Measurements from ENCODE around the gene CCDC102A.

Gene CCDC102A

DNA sequence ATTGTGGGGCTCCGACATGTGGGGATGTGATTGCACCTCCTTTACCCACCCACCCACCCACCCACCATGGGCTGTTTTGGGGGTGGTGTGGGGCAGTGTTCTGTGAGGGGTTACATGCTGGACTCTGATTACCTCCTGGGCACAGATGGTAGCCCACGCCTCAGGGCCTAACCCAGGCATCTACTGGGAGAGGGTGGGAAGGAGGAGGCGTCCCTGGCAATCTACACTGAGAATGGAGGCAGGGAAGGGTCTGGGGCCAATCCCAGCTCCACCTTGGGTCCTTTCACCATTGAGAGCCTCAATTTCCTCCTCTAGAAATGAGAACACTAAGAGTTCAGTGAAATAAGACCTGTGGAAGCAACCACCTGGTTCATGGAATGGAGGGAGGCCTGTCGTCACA lies 38.3 kb downstream of the CCDC102A start:
- no peak for DNase-seq (ENCODE audit: extremely low read depth, low read depth)
- no peak for TF ChIP-seq CTCF (IDR thresholded peaks at IDR 0.05; ENCODE audit: low read depth, low read length)

- no peak for TF ChIP-seq CTCF (IDR thresholded peaks at IDR 0.05; ENCODE audit: low read depth, low read length)
- no peak for DNase-seq (ENCODE audit: extremely low read depth, low read depth)
Observed at GRCh38 chr16:57497121-57497520, 39.2 kb downstream of the CCDC102A start.

DNA sequence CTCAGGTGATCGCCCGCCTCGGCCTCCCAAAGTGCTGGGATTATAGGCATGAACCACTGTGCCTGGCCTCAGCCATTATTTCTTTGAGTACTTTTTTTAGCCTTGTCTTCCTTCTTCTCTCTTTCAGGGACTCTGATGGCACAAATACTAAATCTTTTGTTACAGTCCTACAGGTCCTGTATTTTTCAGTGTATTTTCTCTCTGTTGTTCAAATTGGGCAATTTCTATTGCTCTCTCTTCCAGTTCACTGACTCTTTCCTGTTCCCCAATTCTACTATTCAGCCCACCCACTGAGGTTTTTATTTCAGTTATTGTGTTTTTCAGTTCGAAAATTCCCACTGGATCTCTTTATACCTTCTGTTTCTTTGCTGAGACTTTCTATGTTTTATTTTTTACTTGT lies 42.6 kb downstream of the CCDC102A start:
- no peak for TF ChIP-seq CTCF (IDR thresholded peaks at IDR 0.05; ENCODE audit: low read depth, low read length)
- DNase-seq (ENCODE audit: extremely low read depth, low read depth) = no peak

DNA sequence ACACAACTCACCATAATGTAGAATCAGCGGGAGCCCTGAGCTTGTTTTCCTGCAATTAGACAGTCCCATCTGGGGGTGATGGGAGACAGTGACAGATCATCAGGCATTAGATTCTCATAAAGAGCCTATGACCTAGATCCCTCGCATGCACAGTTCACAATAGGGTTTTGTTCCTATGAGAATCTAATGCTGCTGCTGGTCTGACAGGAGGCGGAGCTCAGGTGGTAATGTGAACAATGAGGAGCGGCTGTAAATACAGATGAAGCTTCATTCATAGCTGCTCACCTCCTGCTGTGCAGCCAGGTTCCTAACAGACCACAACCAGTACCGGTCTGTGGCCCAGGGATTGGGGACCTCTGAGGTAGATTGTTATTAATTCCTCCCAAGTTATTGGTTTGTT lies 47.1 kb downstream of the CCDC102A start:
- TF ChIP-seq CTCF (IDR thresholded peaks at IDR 0.05; ENCODE audit: low read depth, low read length) = no peak
- no peak for DNase-seq (ENCODE audit: extremely low read depth, low read depth)

DNA sequence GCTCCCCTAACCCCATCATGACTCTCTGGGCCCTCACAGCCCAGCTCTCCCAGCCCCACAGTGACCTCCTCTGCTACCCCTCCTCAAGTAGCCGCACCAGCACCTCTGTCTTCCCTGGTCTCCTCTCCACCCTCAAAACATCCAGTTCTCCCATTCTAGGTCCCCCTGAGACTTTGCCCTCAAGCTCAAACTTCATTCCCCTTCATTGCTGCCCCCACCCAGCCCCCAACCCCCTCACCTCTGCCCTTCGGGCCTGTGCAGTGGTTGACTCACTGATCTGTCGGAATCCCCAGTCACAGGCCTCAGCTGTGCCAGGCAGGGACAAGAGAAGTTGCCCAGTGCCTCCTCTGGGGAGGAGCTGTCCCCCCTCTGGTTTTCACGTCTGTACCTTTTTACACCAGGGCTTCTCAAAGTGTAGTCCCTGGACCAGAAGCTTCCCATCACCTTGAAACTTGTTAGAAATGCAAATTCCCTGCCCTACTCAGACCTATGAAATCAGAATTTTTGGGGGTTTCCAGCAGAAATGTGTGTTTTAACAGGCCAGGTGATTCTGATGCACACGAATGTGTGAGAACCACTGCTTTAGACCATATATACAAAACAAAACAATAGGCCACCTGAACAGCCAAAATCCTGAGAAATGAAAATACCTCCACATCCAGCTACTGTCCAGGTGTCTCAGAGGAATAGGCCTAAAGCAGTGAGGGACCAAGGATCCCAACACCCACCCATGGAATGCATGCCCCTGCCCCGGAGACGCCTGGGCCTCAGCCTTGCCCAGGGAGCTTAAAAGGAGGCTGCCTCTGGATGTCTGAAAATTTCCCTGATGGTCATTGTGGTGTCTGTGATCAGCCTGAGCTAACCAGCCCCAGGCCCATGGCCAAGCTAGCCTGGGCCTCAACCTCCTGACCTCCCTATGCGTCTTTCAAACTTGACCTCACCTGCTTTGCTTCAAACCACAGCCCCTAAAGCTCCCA lies 49.2 kb downstream of the CCDC102A start:
- DNase-seq (ENCODE audit: extremely low read depth, low read depth) = no peak
- TF ChIP-seq CTCF (IDR thresholded peaks at IDR 0.05; ENCODE audit: low read depth, low read length) = no peak

DNA sequence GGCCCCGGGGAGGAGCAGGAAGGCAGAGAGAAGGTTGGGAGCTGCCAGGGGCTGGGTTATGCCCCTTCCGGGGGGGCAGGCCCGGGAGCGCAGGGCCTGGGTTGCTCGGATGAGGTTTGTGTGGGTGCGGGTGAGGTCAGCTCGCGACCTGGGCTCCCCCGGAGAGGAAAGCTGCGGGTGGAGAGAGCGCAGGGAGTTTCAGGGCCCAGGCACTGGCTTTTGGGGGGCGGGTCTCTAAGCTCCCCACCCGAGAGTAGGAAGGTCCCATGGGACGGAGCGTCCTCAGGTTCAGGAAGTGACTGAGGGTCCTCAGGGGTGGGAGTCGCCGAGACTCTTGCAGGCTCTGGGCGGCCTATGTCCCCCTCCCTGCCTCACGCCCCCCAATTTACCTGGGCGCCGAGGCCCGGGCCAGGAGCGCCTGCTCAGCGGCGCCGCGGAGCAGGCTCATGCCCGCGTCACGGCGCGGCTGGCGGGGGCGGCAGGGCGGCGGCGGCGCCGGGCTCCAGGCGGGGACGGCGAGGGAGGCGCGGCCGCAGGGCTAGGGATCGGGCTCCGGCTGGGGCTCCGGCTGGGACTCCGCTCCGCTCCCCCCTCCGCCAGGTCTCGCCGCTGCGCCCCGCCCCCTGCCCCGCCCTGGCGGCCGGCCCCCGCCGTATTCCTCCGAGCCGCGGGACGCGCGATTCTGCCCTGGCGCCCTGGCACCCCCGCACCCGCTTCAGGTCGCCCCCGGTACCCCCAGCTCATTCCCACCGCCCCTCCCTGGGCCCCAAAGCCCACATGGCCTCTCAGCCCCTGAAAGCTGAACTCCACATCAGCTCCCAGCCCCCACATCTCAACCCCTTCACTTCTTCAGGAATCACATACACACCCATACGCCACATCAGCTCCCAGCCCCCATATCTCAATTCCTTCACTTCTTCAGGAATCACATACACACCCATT lies 50.2 kb downstream of the CCDC102A start, which contains the start of gene DOK4:
DOK4 (minus strand) TSS at position 578 of the 942 bp plus-strand sequence. CDS start 6,986 bp downstream, outside the sequence.
- TF ChIP-seq CTCF (IDR thresholded peaks at IDR 0.05; ENCODE audit: low read depth, low read length) = no peak
- peak; percentile 19 for DNase-seq (ENCODE audit: extremely low read depth, low read depth)

All from AG09319 (cell line).